Suprapubic skin (tissue), 3 donors: ENCODE data around the gene NCKAP5.

Source experiments
- POLR2A ChIP-seq, 2 donors: fragments of 450-650 bp; IDR thresholded peaks; one replicate each; pipeline ENCODE4 v1.6.1; 2017; ENCODE audit warnings: antibody characterized with exemption in 2 of 2, mild to moderate bottlenecking in 2 of 2, moderate library complexity in 2 of 2
- TF ChIP-seq, protein P1 (sequence below), 2 donors: fragments of 200-600 bp in 1 of 2; fragments of 450-650 bp in 1 of 2; sonication (generic) in 1 of 2; IDR thresholded peaks; one replicate each; pipeline ENCODE4 v1.5.1; 2016 to 2019; ENCODE audit warnings: antibody characterized with exemption in 2 of 2, mild to moderate bottlenecking in 1 of 2, moderate library complexity in 1 of 2

DNA sequence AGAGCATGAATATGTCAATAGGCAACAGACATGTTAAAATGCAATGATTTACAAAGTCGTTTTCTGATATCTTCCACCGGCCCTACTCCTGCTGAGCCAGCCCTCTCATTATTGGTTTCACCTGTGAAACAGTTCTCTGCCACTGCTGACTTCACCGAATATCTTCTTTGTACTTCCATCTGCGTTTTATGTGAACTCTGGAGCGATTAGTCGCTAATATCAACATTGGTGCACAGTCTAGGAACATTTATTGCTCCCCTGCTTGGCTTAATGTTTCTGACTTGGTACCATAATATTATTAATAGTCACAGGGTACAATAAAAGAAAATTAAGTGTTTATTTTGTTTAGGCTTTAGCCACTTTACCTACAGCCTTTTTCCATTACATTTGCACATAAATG, 105.5 kb downstream of the NCKAP5 start:
- TF ChIP-seq, protein P1, sequence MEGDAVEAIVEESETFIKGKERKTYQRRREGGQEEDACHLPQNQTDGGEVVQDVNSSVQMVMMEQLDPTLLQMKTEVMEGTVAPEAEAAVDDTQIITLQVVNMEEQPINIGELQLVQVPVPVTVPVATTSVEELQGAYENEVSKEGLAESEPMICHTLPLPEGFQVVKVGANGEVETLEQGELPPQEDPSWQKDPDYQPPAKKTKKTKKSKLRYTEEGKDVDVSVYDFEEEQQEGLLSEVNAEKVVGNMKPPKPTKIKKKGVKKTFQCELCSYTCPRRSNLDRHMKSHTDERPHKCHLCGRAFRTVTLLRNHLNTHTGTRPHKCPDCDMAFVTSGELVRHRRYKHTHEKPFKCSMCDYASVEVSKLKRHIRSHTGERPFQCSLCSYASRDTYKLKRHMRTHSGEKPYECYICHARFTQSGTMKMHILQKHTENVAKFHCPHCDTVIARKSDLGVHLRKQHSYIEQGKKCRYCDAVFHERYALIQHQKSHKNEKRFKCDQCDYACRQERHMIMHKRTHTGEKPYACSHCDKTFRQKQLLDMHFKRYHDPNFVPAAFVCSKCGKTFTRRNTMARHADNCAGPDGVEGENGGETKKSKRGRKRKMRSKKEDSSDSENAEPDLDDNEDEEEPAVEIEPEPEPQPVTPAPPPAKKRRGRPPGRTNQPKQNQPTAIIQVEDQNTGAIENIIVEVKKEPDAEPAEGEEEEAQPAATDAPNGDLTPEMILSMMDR (IDR thresholded peaks at IDR 0.05), result no peak
- TF ChIP-seq POLR2A (IDR thresholded peaks at IDR 0.05), result no peak
